Activated T-helper 17 cell treated with anti-CD3 and anti-CD28 coated beads, Interleukin-2, amount 50 U/mL, for 72 hours (primary cell): ENCODE measurements around the gene ATRAID. TPM values are rescaled to one million over a fixed set of nuclear protein-coding genes. Genes with fewer than 3 reads are reported as not detected.
A peak's percentile ranks its signal among the peaks of the same experiment; 100 is the strongest.

Experiments used
- ATAC-seq: fragments of 150-1000 bp; cut with Tn5 transposase; replicated peaks from 2 replicates; pipeline ENCODE4 v1.10.0; 2021; ENCODE audit warnings: mild to moderate bottlenecking, moderate library complexity
- H3K27ac Mint-ChIP-seq: one replicate; pipeline ENCODE4 v1.8.0; 2022; ENCODE audit warnings: mixed read lengths
- H3K27me3 Mint-ChIP-seq: one replicate; pipeline ENCODE4 v1.8.0; 2022; ENCODE audit warnings: mixed read lengths
- H3K36me3 Mint-ChIP-seq: one replicate; pipeline ENCODE4 v1.8.0; 2022; ENCODE audit warnings: low read depth, mild to moderate bottlenecking, mixed read lengths
- H3K4me1 Mint-ChIP-seq: one replicate; pipeline ENCODE4 v1.8.0; 2022; ENCODE audit warnings: mixed read lengths
- H3K4me3 Mint-ChIP-seq: one replicate; pipeline ENCODE4 v1.8.0; 2022; ENCODE audit warnings: mild to moderate bottlenecking, mixed read lengths
- H3K9me3 Mint-ChIP-seq: one replicate; pipeline ENCODE4 v1.8.0; 2022; ENCODE audit warnings: mixed read lengths
- total RNA-seq, 2 donors: library from RNA; stranded (reverse); gene quantifications; one replicate each; pipeline ENCODE4 v1.2.3, GENCODE V29; 2022

Gene ATRAID
- total RNA-seq, 2 donors from 2014 or later = 45.9 to 59.2 TPM

DNA sequence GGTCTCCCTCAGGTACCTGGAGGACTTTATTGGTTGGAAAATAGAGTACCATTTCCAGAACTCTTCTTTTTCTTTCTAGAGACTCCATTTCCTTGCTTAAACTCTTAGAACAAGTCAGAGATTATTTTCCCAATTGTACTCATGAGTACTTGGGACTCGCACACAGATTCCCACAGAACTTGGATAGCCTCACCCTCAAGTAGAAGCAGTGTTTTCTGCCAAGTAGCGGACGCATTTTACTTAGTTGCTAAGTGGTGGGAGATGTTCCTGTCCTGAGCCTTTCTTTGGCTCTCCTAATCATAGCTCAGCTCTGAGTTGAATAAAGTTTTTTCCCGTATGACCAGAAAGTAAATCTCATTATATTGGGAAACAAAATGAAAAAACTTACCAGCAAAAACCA is 33.8 kb downstream of the ATRAID start:
- no peaks in the 10 kb centered on the region for H3K9me3 Mint-ChIP-seq
- peaks cover 5% of the 10 kb centered on the region for H3K27me3 Mint-ChIP-seq
- H3K36me3 Mint-ChIP-seq = peaks cover 38% of the 10 kb centered on the region
- H3K4me3 Mint-ChIP-seq = no peak overlapping the region
- no peaks in the 10 kb centered on the region for H3K4me1 Mint-ChIP-seq
- H3K27ac Mint-ChIP-seq = no peak overlapping the region
- no peak for ATAC-seq

DNA sequence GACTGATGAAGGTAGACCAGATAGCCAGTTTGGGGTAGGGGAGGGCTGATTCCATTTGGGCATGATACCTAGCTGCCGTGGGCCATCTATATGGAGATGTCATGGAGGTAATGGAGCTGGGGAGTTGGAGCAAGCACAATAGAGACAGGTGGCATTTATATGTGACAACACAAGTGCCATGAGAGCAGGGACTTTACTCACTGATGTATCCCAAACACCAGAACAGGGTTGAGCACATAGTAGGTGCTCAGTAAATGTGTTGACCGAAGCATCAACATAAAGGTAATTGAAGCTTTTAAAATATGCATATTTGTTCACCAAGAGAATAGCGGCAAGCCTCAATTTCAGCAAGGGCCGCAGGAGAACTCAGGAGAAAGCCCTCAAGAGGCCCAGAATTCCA is 36.1 kb downstream of the ATRAID start:
- Mint-ChIP-seq H3K9me3 (no peaks in the 10 kb centered on the region), H3K4me3 (no peak overlapping the region), H3K27ac (no peak overlapping the region), H3K27me3 (peaks cover 12% of the 10 kb centered on the region), H3K36me3 (peaks cover 15% of the 10 kb centered on the region), H3K4me1 (no peaks in the 10 kb centered on the region)
- ATAC-seq = no peak

DNA sequence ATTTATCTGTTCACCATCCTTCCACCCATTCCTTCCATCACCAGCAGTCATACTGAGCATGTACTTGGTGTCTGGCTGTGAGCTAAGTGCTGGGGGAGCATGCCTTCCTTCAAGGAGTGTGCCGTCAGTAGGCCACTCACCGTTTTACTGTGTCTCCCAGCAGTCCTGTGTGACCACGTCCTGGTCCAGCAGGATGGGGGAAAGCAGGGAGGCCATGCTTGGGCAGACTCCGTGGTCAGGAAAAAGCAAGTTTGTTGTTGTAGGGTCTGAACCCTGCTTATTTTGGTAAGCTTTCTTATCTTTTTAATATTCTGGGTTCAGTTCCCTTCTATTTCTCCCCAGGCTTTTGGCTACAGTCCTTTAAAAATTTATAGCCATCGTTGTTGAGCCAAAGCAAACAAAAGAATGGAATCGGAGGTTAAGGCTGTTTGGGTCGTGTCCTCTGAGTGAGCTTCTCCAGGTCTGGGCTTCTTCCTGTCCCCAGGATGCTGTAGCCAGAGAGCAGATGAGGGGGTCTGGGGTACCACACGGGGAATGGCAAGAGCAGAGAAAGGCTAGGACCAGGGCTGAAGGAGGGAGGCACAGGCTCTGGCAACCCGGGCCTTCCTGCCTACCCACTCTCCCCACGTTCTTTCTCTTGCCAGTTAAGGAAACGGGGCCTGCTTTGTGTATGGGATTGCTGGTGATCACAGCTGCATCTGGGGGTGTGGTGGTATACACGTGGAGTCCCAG is 37.5 kb downstream of the ATRAID start:
- H3K9me3 Mint-ChIP-seq = no peaks in the 10 kb centered on the region
- H3K27ac Mint-ChIP-seq = peak overlapping the region; percentile 17
- H3K4me3 Mint-ChIP-seq = no peak overlapping the region
- no peak for ATAC-seq
- H3K4me1 Mint-ChIP-seq = no peaks in the 10 kb centered on the region
- H3K27me3 Mint-ChIP-seq = peaks cover 13% of the 10 kb centered on the region
- H3K36me3 Mint-ChIP-seq = peaks cover 1% of the 10 kb centered on the region

DNA sequence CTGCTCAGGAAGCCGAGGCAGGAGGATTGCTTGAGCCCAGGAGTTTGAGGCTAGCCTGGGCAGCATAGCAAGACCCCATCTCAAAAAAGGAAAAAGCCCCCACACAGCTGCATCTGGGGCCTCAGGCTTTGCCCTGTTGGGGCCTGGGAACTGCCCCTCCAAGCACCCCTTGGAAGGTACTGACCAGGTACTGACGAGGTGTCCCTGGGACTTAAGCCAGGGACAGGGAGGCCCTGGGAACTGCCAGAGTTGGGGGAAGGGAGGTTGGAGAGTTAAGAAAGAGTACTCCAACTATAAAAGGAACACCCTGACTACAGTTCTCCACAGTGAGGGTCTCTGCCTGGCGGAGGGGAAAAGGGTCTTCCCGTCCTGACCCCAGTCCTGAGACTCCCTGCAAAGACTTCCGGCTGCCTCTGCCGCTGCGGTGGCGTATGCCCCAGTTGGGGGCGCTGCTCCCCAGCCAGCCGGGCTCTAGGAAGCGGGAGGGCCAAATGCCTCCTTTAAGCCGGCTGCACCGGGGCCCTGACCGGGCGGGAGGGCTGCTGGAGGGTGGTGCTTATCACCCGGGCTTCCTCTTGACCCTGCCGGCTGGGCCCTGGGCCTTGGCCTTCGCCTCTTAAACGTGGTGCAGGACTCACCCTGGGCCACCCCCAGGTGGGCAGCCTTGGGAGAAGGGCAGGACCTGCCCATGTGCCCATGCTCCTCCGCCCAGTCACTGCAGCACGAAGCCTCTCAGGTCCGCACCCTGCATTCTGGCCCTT is 38.2 kb downstream of the ATRAID start:
- Mint-ChIP-seq H3K27me3 (peaks cover 20% of the 10 kb centered on the region), H3K4me3 (no peak overlapping the region), H3K4me1 (no peaks in the 10 kb centered on the region)

DNA sequence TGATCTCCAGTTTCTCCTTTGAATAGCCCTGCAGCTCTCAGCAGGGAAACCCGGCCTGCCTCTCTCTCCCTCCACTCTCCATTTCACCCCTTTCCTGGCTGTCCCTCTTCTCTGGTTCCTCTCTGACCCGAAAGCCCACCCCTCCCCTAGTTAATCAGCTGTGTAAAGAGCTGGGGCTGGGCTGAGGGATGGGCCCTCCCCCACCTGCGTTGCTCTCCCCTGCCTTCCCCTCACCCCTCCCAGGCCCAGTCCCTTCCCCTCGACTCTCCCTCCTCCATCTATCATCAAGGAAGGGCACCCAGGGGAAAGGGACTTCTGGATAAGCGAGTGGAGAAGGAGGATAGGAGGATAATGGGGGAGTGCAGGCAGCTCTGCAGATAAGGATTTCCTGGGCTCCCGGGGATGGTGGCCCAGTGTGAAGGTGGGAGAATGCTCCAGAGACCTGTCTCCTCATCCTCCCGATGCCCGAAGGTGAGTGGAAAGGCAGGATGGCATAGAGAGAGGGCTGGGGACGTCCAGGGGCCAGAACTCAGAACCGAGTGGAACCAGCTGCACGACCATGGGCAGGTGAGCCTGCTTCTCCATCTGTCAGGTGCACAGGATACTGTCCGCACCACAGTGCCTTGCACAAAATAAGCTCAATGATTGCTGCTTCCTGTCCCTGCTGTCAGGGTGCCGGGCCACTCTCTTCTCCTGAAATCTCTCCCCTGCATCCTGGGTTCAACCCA is 39.0 kb downstream of the ATRAID start:
- Mint-ChIP-seq H3K4me3 (no peak overlapping the region), H3K4me1 (no peaks in the 10 kb centered on the region), H3K27me3 (peaks cover 27% of the 10 kb centered on the region), H3K9me3 (no peaks in the 10 kb centered on the region), H3K36me3 (no peaks in the 10 kb centered on the region), H3K27ac (no peak overlapping the region)
- ATAC-seq = no peak

More for the DNA sequence above, 38.2 kb downstream of the ATRAID start:
- no peaks in the 10 kb centered on the region for H3K9me3 Mint-ChIP-seq
- H3K36me3 Mint-ChIP-seq = no peaks in the 10 kb centered on the region
- H3K27ac Mint-ChIP-seq = no peak overlapping the region
- peak; percentile 83 for ATAC-seq

DNA sequence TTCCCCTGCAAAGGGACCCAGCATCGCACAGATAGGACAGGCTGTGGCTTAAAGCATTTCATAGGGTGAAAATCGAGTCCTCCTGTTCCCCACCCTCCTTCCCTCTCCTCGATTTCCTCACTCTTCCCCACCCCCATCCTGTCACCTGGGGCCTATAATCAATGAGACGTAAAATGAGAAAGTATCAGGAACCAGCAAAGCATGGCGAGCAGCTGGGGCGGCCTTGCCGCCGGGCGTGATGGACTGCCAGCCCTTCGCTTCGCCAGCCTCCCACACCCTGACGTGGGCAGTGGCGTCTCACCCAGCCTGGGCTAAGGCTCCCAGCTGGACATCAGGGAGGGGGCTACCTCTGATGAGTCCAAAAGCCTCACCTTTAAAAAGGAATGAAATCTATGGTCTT is 39.9 kb downstream of the ATRAID start:
- ATAC-seq = no peak
- H3K9me3 Mint-ChIP-seq = no peaks in the 10 kb centered on the region
- H3K36me3 Mint-ChIP-seq = no peaks in the 10 kb centered on the region
- no peaks in the 10 kb centered on the region for H3K4me1 Mint-ChIP-seq
- H3K4me3 Mint-ChIP-seq = no peak overlapping the region
- peaks cover 36% of the 10 kb centered on the region for H3K27me3 Mint-ChIP-seq
- H3K27ac Mint-ChIP-seq = no peak overlapping the region

DNA sequence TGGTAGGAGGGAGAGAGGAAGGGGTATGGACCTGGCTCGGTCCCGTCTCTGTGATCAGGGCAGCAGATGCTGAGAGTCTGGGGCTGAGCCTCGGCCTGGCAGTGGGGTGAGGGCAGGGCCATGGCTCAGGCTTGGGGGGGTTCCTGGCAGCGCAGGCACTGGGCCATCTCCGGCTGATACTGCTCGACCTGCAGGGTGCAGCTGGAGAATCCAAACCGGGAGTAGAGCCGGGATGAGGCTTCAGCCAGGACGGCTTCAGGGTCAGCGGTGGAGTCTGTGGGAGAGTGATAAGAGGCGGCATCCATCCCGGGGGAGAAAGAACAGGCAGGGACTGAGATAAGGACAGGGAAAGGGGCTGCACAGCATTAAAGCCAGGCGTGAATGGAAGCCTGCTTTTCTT is 43.3 kb downstream of the ATRAID start:
- Mint-ChIP-seq H3K4me3 (no peak overlapping the region), H3K4me1 (no peaks in the 10 kb centered on the region), H3K9me3 (no peaks in the 10 kb centered on the region), H3K36me3 (no peaks in the 10 kb centered on the region), H3K27ac (no peak overlapping the region), H3K27me3 (peaks cover 55% of the 10 kb centered on the region)
- no peak for ATAC-seq

DNA sequence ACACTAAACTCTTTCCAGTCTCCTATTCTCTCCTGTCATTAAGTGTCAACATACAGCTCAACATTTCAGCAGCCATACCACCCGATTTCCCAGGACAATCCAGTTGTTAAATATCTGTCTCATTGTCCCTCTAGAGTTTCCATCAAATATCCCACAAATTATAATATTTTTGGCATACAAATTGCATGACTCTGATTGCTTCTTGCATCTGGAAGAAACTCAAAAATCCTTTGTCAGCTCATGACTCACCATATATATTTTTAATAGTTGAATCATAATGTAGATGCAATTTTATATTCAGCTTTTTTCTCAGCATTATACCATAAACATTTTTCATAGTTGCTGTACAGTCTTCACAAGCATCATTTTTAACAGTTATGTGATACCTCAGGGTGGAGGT is 43.8 kb downstream of the ATRAID start:
- H3K27me3 Mint-ChIP-seq = peaks cover 59% of the 10 kb centered on the region
- H3K36me3 Mint-ChIP-seq = no peaks in the 10 kb centered on the region
- H3K9me3 Mint-ChIP-seq = no peaks in the 10 kb centered on the region
- peaks cover under 1% of the 10 kb centered on the region for H3K4me1 Mint-ChIP-seq
- ATAC-seq = no peak
- no peak overlapping the region for H3K27ac Mint-ChIP-seq
- H3K4me3 Mint-ChIP-seq = no peak overlapping the region

DNA sequence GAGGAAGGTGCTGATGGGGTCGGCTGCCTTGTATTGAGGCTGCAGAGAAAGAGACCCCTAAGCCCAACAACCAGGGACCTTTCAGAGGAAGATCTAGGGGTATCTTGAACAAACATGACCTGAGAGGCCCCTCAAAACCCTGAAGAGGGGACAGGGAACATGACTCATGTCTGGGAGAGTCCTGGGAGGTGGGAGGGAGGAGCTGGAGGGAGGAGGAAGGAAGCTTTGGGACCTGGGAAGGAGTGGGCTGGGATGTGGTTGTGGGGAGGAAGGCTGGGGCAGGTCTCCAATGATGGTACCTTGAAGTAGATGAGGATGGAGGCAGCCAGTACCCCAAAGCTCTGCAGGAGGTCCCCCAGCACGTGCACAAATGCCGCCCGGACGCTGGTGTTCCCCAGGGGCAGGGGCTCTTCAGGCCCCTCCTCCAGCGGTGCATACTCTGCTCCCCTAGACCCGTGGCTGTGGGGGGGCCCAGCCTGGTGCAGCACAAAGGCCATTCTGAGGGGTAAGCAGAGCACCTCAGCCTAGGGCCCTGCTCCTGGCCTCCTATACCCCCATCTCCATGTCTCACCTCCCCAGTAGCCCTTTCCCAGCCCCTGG is 45.1 kb downstream of the ATRAID start:
- no peaks in the 10 kb centered on the region for H3K36me3 Mint-ChIP-seq
- peaks cover 63% of the 10 kb centered on the region for H3K27me3 Mint-ChIP-seq
- H3K4me1 Mint-ChIP-seq = peaks cover 4% of the 10 kb centered on the region
- no peak overlapping the region for H3K4me3 Mint-ChIP-seq
- H3K27ac Mint-ChIP-seq = no peak overlapping the region
- ATAC-seq = no peak
- H3K9me3 Mint-ChIP-seq = no peaks in the 10 kb centered on the region

DNA sequence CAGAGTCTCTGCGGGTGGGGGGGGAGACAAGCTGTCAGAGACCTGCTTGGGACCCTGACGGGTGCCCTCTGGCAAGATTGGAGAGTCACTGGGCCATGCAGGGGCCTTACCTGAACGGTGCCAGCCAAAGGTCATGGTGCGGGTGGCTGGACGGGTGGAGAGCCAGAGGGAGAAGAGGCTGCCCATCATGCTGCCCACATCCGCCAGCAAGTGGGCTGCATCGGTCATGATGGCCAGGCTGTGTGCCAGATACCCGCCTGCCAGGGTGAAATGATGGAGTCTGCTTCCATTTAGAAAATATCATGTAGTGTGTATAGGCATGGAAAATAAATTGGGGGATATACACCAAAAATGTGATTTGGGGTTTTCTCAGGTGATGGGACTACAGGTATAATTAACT is 46.2 kb downstream of the ATRAID start:
- no peaks in the 10 kb centered on the region for H3K9me3 Mint-ChIP-seq
- peaks cover 5% of the 10 kb centered on the region for H3K4me1 Mint-ChIP-seq
- no peak for ATAC-seq
- peaks cover under 1% of the 10 kb centered on the region for H3K36me3 Mint-ChIP-seq
- no peak overlapping the region for H3K4me3 Mint-ChIP-seq
- peaks cover 63% of the 10 kb centered on the region for H3K27me3 Mint-ChIP-seq
- no peak overlapping the region for H3K27ac Mint-ChIP-seq

DNA sequence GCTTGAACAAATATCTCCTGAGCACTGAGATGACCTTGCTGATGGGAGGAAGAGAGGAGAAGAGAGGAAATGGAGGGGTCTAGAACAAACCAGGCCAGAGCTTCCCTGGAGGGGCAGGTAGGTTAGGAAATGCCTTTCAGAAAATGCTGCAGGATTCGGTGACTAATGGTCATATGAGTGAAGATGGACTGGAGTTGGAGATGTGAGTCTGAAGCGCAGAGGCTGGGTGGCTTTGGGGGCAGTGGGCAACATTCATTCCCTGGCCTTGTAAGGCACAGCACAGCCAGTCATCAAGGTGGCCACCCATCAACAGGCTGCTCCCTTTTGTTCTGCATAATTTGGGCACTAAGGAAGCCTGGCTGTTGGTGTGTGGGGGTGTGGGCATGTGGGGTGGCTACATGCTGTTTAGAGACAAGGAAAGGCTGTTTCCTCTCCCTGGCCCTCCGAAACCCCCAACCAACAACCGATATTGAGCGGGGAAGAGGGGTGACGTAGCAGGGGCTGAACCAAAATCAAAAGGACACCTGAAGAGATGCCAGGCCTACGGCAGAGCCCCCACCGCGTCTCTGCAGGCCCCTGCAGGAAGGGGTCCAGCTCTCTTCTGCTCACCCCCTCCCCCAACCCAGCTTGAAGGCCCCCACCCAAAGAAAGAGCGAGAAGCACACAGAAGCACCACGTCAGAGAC is 49.5 kb downstream of the ATRAID start:
- Mint-ChIP-seq H3K9me3 (no peaks in the 10 kb centered on the region), H3K4me3 (peak overlapping the region; percentile 64), H3K27me3 (peaks cover 61% of the 10 kb centered on the region), H3K4me1 (peaks cover 15% of the 10 kb centered on the region), H3K36me3 (peaks cover 7% of the 10 kb centered on the region), H3K27ac (no peak overlapping the region)
- no peak for ATAC-seq

DNA sequence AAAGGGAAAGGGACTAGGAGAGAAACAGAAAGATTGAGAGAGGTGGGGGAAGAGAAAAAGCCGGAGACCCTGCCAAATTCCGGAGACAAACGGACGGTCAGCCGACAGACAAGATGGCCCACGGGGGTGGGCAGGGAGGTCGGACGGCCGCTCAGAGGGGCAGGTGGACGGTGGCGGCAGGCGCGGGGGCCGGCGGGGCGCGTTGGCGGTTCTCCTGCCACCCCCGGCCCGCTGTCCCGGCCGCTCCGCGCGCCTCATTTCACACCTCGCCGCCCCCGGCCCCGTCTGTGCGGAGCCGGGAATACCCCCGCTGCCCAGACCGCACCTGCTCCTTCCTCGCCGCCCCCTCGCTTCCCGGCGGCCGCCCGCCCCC is 50.1 kb downstream of the ATRAID start:
- H3K27me3 Mint-ChIP-seq = peaks cover 56% of the 10 kb centered on the region

DNA sequence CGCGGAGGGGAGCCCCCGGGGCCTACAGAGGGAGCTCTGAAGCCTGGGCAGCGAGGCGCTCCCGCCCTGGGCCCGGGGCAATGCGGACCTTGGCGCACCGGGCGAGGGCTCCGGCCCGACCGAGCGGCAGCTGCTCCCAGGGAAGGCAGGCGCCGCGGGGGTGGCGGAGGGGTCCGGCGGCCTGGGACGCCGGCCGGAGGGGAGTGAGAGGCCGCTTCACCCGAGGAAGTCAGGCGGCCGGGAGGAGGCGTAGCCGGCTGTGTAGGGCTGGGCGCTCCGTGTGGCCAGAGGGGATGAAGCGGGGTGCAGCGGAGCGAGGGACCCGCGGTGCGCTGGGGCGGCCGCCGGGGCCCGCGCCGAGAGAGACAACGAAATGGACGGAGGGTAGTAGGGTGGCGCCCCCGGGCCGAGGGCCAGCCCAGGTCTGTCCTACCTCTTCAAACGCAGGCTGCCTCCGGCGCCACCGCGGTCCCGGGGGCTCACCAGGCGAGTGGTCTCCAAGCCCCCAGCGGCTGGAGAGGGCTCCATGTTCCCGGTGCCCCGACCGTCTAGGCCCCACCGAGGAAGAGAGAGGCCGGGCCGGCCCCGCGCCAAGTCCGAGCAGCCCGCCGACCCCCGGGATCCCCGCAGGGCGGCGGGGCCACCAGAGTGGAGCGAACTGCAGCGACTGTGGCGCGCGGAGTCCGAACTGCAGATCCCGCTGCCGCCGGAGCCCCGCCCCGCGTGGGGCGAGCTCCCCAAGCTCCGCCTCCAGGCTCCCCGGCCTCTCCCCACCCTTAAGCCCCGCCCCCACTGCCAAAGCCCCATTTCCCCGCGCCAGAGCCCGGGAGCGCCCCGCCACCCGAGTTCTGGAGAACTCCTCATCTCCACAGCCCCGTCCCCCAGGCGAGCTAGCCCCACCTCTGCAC is 50.8 kb downstream of the ATRAID start, which contains the start of gene SLC30A3:
Gene SLC30A3, minus strand, starts transcription at position 669 of the 908 bp plus-strand sequence. Its CDS starts 141 bp downstream, at position 528.
- Mint-ChIP-seq H3K36me3 (peaks cover 7% of the 10 kb centered on the region), H3K4me3 (peak within 1 kb of the TSS; percentile 64), H3K27me3 (peaks cover 50% of the 10 kb centered on the region), H3K27ac (no peak within 1 kb of the TSS), H3K9me3 (no peaks in the 10 kb centered on the region), H3K4me1 (peaks cover 15% of the 10 kb centered on the region)
- ATAC-seq = peak; percentile 77

More for the DNA sequence above, 50.1 kb downstream of the ATRAID start:
- peaks cover 7% of the 10 kb centered on the region for H3K36me3 Mint-ChIP-seq
- ATAC-seq = no peak
- peak overlapping the region; percentile 64 for H3K4me3 Mint-ChIP-seq
- no peaks in the 10 kb centered on the region for H3K9me3 Mint-ChIP-seq
- H3K27ac Mint-ChIP-seq = no peak overlapping the region
- H3K4me1 Mint-ChIP-seq = peaks cover 15% of the 10 kb centered on the region
